CD4-positive, alpha-beta T cell treated with Interleukin-2 at 100 ng/mL for 4 hours (primary cell): Measurements from ENCODE around the gene PBXIP1.
"Not testable (repeated sequence)": the region's sequence is repeated elsewhere in the genome, so short reads cannot be mapped to it uniquely, and the experiment has no call there.

Experiments used
- DNase-seq: peaks from one replicate; pipeline ENCODE4 v3.0.0-alpha.2; 2020; ENCODE audit warnings: low spot score

PBXIP1 gene

DNA sequence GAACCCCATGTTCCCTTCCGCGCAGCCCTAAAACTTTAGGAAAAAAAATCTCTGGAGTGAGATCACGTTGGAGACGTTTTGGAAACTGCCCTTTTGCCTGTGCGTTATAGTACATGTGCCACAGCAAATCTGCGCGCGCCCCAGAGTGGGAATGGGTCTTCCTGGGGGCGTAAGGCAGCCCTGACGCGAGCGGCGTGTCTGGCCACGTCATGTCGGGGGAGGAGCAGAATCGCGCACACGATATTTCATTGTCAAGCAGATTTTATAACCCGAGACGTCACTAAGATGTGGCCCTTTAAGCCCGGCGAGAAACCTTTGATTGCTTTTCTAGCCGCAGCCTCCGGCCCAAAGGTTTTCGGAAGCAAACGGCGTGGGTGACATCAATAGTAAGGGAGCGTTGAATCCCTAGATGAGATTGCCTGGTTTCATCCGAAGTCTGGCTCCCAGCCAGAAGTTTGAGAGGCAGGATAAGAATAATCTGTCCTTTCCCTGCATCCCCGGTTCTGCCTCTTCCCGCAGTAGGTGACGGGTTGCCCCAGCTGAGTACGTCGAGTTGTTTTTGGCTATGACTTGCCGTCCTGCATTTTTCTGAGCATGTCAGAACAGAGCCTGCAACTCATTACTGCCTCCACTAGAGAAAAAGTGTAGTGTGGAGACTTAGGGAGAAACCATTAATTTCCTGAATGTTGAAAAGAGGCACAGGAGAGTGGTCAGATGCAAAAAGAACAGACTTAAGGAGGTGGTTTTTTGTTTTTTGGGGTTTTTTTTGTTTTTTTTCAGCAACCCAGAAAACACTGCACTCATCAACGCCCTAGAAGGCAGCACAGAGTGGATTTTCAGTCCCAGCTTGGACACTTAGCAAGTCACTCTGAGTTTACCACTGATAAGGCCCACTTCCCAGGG is 18.6 kb downstream of the PBXIP1 start:
- peak; percentile 84 for DNase-seq

DNA sequence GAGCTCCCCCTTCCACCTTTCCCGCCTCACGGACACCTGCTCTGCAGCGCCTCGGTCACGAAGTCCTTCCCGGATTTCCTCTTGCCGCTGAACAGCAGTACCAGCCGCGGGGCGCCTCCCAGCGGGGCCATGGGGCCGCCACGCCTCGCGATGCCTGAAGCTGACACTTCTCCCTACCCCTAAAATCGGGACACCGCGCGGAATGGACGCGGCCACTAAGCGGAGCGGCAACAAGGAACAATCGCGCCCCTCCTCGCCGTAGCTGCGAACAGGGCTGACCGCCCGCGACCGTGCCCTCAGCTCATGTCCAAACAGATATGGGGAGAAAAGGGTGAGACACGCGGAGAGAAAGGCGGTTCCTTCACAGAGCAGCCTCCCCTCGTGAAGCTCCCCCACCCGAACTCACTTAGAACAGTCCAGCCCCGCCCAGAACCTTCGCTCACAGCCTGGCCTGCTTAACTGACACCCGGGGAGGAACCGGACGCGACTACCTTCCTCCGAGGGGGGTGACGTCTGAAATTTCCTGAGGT is 19.3 kb downstream of the PBXIP1 start, which contains the start of gene PMVK:
PMVK (minus strand) TSS at position 165 of the 530 bp plus-strand sequence; CDS start at position 131, 34 bp downstream.
- peak; percentile 96 for DNase-seq

DNA sequence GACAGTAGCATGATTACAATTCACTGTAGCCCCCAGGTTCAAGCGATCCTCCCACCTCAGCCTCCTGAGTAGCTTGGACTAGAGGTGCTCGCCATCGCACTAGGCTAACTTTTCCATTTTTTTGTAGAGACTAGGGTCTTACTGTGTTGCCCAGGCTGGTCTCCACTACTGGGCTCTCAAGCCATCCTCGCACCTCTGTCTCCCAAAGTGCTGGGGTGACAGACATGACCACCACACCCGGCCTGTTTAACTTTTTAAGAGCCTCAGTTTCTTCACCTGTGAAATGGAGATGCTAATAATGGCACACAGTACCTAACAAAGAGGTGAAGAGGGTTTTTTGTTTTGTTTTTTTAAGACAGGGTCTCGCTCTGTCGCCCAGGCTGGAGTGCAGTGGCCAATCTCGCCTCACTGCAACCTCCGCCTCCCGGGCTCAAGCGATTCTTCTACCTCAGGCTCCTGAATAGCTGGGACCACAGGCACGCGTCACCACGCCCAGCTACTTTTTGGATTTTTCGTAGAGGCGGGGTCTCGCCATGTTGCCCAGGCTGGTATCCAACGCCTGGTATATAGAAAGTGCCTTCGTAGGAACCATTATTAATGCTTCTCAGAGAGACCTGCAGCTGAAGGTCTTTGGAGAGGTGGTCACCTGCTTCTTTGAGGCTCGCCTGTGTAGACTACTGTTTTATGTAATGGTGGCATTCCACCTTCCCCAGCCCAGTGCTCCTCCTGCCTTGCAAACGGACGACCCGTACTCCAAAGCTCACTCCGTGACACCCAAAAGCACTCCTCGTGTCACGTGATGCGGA is 19.9 kb downstream of the PBXIP1 start:
- no peak for DNase-seq

DNA sequence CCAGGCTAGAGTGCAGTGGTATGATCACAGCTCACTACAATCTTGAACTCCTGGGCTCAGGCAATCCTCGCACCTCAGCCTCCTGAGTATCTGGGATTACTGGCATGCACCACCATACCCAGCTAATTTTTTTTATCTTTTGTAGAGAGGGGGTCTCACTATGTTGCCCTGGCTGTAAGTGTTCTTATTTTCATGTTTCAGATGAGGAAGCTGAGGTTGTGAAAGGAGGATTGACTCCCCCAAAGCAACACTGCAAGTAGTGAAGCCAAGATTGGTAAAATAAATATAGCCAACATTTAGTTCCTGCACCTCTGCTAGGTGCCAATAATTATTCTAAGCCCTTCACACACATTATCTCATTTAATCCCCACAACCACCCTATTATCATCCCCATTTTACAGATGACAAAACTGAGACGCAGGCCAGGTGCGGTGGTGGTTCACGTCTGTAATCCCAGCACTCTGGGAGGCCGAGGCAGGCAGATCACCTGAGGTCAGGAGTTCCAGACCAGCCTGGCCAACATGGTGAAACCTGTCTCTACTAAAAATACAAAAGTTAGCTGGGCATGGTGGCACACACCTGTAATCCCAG is 21.4 kb downstream of the PBXIP1 start:
- no peak for DNase-seq

DNA sequence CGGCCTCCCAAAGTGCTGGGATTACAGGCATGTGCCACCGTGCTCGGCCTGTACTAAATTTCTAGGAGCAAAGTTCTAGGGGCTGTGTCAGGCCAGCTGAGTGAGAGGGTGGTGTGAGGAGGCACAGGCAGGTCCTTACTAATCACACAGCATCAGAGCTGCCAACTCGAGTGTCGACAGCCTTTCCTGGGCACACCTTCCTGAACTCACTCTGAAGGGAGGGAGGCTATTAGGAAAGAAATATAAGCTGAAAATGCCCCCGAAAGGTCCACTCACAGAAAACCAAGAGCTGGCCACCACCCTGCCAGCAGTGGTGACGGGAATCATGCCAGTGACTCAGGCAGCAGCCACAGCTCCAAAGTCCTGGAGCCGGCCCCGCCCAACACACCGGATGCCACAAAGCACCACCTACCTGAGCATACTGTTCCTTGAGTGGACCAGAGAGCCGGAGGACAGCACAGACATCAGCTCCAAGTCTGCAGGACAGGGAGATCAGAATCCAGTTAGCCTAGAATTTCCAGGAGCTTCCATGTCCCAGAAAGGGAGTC is 23.9 kb downstream of the PBXIP1 start:
- DNase-seq: no peak

DNA sequence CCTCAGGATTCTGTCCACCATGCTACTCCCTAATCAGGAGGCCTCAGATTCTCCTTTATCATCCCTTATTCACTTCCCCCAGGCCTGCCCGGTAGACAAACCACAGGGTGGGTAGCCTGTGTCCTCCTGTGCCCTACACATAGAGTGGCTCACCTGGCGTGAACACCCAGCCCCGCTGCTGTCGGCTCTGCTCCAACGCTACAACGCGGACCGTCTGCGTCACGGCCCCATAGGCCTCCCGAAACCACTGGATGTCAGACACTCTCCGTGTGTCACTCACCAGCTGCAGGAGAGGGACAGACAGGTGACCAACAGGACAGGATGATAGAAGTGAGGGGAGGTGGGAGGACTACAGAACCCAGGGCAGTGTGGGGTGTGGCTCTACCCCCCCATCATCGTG is 29.7 kb downstream of the PBXIP1 start:
- DNase-seq: no peak

DNA sequence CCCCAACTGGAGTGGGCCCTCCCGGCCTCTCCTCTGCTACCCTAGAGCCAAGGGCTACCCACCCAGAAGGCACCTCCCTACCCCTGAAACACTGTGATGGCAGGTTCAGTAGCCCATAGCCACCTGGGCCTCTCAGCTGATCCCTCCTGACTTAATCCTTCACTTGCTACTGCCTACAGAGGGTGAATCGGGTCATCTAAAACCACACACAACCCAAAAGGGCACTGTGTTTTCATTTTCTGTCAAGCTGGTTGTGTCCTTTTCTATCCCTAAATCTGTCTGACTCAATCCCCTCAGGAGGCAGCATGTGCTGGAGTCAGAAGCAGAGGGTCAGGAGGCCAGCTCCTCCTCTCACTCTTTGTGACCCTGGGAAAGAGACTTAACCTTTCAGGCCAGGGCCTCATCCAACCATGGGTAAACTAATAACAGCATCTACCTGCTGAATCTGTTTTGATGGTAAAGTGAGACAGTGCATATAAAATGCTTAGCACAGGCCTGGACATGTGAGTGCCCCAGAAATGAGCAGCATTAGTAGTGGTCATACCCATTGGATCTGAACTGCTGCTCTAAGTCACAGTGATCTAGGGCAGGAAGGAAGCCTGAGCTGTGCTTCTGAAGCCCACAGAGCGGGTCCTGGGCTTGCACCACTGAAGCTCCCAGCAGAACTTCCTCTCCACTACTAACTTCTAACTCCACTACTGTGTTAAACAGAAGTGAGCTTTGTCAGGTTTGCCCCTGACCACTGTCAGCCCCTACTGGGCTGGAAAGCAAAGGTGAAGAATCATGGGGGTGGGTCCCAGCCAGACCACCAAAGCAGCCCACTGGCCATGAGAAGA is 30.3 kb downstream of the PBXIP1 start:
- no peak for DNase-seq

DNA sequence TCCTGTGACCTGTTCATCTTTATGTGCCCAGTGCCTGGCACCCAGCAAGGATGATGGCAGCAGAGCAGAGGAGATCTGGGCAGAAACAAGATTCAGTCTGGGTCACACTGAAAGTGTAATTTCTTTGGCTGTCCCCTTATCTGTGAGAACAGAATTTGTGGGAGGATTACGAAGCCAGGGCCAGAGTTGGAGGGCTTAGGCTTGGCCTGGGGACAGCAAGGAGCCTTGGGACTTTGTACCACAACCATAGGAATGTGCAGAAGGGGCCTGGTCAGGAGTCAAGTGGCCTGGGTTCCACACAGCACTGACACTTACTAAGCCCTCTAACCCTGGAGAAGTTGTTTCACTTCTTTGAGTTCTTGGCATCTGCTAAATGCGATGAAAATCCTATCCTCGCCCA is 32.2 kb downstream of the PBXIP1 start:
- DNase-seq: no peak

DNA sequence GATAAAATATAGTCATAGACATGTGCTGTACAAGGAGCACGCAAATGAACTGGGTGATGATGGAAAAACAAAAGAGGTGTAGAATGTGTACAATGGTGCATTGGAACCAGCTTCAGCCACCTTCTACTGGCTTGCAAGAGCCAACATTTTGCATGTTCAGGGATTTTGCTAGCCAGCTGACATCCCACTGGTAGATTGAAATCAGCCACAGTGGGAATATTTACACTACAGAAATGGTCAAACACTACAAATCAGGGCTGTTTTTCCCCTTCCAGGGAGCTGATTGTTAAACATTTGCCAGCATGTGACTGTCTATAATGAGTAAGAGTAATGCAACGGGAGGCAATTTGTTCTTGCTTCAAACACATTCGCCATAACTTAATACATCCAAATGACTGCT is 42.6 kb downstream of the PBXIP1 start:
- no peak for DNase-seq

DNA sequence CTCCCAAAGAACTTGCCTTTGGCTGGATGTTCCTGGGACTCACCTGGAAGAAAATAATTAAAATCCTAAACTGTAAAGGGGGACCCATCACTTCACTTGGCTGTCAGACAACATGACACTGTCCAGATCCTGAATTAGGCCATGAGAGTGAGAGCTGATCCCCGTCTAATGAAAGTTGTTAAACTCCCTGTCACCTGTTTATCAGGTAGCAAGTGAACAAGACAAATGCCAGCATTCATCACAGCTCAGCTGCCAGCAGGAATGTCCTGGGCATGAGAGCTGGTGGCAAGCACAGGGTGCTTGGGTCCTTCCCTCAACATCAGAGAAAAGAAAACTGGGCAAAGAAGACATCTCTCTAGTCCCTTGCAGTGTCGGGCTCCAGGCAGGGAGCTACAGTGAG is 43.1 kb downstream of the PBXIP1 start:
- DNase-seq: no peak

DNA sequence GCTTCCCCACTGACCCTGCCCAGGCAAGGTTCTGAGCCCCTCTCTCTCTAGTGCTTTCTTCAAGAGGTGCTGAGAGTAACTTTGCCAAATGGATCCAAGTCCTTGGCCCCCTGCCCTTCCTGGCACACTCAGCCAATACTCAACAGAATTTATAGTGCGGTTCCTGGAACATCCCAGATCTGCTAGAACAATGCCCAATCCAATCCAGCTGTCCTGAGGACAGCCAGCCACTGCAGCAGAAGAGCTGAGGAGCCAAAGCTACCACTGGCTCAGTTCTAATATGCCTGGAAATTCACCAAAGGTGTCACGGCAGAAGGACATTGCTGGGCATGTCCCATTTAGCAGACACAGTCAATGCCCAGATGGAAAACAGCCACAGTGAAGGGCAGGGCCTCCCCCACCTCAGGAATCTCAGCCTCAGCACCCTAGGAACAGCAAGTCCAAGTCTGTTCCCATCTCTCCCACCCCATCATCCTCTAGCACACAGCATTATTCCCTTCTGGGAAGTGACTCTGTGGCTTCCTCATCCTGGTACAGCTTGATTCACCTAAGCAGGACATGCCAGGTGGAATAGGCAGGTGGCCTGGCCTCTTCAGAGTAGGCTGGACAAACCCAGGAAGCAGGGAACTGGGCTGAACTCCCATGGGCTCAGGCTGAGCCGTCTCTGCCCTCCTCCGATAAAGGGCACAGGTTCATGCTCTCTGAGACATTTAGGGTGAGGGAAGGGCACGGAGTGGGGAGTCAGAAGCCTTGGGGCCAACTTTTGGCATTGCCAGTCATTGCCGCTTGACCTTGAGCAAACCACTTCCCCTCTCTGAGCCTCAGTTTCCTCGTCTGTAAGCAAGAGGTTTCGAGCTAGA is 44.0 kb downstream of the PBXIP1 start:
- DNase-seq: no peak

DNA sequence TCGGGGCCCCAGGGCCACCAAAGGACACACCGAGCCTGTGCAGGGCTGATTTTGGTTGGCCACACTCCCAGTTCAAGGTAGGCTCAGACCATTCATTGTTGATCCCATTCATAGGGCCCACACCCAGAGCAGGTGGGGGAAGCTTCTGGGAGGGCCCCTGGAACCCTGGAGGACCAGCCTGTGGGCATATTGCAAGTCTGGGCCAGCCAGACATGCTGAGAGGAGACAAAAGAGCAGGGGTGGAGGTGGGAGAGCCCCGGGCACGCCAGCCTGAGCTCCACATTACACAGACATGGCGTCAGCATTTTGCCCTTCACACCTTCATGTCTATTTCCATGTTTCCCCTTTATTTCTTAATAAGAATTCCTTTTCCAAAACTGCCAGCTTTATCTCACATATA is 45.0 kb downstream of the PBXIP1 start:
- no peak for DNase-seq

DNA sequence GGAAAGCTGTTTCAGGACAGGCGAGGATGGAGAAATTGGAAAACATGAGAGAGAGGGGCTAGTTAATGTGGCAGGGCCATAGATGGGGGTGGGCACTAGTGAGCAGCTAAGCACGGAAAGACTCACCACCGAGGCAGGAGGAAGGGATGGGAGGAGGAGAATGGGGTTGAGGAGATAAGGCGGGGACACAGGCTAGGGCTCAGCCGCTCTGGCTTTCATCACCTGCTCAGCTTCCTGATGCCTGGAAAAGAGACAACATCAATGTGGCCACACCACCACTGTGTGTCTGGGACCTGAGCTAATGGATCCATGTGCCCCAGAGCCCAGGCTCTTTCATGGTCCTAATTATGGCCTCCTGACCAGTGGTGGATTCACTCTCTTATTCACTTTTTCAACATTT is 47.0 kb downstream of the PBXIP1 start:
- DNase-seq: no peak

DNA sequence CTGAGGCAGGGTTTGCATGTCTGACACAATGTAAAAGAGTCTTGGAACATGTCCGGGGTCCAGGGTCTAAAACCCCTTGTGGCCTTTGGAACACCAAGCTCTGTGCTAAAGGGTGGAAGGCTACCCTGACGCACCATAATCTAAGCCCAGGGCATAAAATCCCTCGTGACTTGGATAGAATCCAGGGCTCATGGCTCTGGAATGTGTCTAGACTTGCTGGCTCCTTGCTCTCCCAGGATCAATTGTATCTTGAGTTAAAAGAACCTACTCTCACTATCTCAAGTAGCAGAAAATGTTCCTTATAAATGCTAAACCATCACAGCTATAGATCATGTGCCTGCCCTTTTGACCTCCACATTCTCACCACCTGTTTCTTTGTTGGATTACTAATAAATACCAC is 47.8 kb downstream of the PBXIP1 start:
- not testable (repeated sequence) for DNase-seq

DNA sequence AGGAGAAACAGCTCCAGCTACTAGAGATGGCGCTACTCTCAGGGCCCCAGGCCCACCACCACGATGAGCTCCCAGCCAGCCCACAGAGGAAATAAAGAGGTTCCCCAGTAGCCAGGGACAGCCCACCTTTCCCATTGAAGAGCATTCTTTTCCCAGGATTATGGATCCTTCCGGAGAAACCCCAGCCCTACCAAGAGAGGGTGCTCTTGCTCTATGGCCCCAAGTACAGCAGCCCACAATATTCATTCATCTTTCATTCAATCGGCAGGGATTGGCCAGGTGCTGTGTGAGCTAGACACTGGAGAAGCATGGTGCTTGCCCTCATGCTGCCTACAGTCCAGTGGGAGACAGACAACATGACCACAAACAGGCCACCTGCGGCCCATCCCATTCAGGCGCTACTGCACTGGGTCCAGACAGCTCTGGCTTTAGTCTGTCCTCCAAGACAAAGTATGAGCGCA is 49.2 kb downstream of the PBXIP1 start:
- peak; percentile 1 for DNase-seq

DNA sequence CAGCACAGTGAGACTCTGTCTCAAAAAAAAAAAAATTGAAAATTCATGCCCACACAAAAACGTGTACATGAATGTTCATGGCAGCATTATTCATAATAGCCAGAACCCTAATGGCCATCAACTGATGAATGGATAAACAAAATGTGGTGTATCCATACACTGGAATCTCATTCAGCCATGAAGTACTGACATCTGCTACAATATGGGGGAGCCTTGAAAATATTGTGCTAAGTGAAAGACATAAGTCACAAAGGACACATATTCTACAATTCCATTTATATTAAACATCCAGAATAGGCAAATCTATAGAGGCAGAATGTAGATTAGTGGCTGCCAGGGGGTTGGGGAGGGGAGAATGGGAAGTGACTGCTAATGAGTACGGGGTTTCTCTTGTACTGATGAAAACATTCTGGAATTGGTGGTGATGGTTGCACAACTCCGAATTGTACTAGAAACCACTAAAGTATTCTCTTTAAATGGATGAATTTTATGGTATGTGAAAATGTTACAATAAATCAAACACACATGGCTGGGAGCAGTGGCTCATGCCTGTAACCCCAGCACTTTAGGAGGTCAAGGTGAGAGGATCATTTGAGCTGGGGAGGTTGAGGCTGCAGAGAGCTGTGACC is 52.8 kb downstream of the PBXIP1 start:
- no peak for DNase-seq

DNA sequence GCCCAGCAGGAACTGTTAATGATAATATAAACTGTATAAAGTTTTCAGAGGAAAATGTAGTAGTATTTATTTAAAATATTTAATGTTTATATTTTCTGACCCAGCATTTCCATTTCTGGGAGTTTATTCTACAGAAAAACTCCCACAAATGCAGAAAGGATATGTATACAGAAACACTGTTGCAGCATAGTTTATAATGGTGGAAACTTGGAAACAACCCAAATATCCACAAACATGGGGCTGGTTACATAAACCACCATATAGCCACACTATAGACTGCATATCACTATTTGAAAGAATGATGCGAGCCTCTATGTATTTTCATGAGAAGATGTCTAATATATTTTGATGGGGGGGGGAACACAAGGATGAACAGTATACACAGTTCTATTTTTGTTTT is 54.3 kb downstream of the PBXIP1 start:
- DNase-seq: no peak

DNA sequence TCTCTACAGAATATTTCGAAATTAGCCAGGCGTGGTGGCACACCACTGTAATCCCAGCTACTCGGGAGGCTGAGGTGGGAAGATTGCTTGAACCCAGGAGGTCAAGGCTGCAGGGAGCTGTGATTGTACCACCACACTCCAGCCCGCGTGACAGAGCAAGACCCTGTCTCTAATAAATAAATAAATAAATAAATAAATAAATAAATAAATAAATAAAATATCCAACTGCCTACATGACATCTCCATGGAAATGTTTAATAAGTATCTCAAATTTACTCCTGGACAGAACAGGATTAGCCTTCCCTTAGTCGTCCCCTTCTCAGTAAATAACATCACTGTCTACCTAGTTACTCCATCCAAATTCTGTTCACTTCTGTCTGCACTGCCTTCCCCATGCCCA is 56.9 kb downstream of the PBXIP1 start:
- no peak for DNase-seq

DNA sequence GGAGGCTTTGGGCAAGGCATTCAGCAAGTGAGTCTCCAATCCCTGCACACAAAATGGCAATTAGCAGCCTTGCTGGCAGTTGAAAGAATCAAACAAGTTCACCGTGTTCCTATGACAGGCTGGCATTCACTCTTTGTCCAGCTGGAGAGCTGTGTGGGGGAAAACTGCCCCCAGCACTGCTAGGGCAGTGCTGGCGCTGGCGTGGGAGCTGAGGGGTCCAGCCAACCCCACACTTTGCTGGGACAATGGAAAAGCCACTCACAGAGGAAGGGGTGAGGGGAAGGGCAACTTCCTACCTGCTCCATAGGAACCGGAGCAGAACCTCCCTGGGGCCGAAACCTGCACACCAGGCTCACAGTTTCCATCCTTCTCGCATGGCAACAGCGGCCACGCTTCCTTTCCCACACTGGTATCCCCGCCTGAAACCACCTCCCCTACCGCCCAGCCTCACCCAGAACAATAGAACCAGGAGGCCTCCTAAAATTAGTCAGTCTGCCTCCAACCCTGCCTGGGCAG is 59.1 kb downstream of the PBXIP1 start:
- no peak for DNase-seq
